ENCODE data around the gene ASB1.

GRCh38 chr2:238427435-238428162, 872 bp downstream of the ASB1 start:
- no peak for TF ChIP-seq REST (IDR thresholded peaks at IDR 0.05; ENCODE audit: low read depth, low read length)
- TF ChIP-seq CTCF (IDR thresholded peaks at IDR 0.05): no peak
- no peak for TF ChIP-seq TAF1 (IDR thresholded peaks at IDR 0.05; ENCODE audit: borderline replicate concordance, low read depth, low read length)
- TF ChIP-seq EP300 (IDR thresholded peaks at IDR 0.05; ENCODE audit: borderline replicate concordance in 1 of 2, low read depth in 1 of 2, low read length in 1 of 2): no peak
- TF ChIP-seq USF2 (IDR thresholded peaks at IDR 0.05; ENCODE audit: borderline replicate concordance, low read depth, low read length): no peak
- no peak for TF ChIP-seq EZH2phosphoT487 (IDR thresholded peaks at IDR 0.05; ENCODE audit: borderline replicate concordance, low read depth)
- TF ChIP-seq GATA2 (CRISPR knock-in tag; IDR thresholded peaks at IDR 0.05): no peak

Measured in SK-N-SH (cell line).